Measurements from ENCODE around the gene LPP. TPM values are rescaled to one million over a fixed set of nuclear protein-coding genes. Genes with fewer than 3 reads are reported as not detected.

LPP gene
- polyA plus RNA-seq, 1 donor (not counting 4 experiments of a cell fraction or from before 2014, with no cell fraction given): 16.0 TPM

GRCh38 chr3:188620752-188621151 is 466.8 kb downstream of the LPP start:
- H3K36me3 ChIP-seq (ENCODE audit: control insufficient read depth in 2 of 2, extremely low read depth in 1 of 2, insufficient read depth in 2 of 2, low read length in 2 of 2): no peaks in the 10 kb centered on the region
- TF ChIP-seq EZH2 (IDR thresholded peaks at IDR 0.05; ENCODE audit: low read length) (no peak), CTCF (optimal IDR thresholded peaks at IDR 0.05 in 1 of 3, IDR thresholded peaks at IDR 0.05 in 1 of 3, conservative IDR thresholded peaks at IDR 0.05 in 1 of 3; ENCODE audit: extremely low read depth in 1 of 3, insufficient read depth in 2 of 3, low read length in 3 of 3) (no peak)
- no peak for FAIRE-seq
- no peak overlapping the region for H3K4me3 ChIP-seq (ENCODE audit: control insufficient read depth in 2 of 3, extremely low read depth in 1 of 3, insufficient read depth in 2 of 3, low read depth in 1 of 3, low read length in 3 of 3)
- no peaks in the 10 kb centered on the region for H3K4me1 ChIP-seq (ENCODE audit: control insufficient read depth, extremely low read depth, insufficient read depth, low read length)
- no peaks in the 10 kb centered on the region for H4K20me1 ChIP-seq (ENCODE audit: control insufficient read depth, extremely low read depth, insufficient read depth, low read length)
- no peak overlapping the region for H2AFZ ChIP-seq (ENCODE audit: control insufficient read depth, low read length)
- H3K9ac ChIP-seq (ENCODE audit: control insufficient read depth, extremely low read depth, insufficient read depth, low read length): no peak overlapping the region
- H3K27ac ChIP-seq (ENCODE audit: control insufficient read depth, insufficient read depth, low read length): no peak overlapping the region
- no peak overlapping the region for H3K4me2 ChIP-seq (ENCODE audit: control insufficient read depth, extremely low read depth, insufficient read depth, low read depth, low read length)
- H3K9me3 ChIP-seq (ENCODE audit: control insufficient read depth, low read depth, low read length): no peaks in the 10 kb centered on the region
- DNase-seq (ENCODE audit: low read depth, low spot score): no peak
- no peaks in the 10 kb centered on the region for H3K27me3 ChIP-seq (ENCODE audit: control insufficient read depth, extremely low read depth, insufficient read depth, low read length)
- H3K79me2 ChIP-seq (ENCODE audit: control insufficient read depth, insufficient read depth, low read length): no peaks in the 10 kb centered on the region
- dilution Hi-C loops (cut with MboI; ENCODE audit: extremely low pct_ligation_motif_present, low sequenced_read_pairs): no loop called here
- H3K9me1 ChIP-seq (ENCODE audit: control insufficient read depth, extremely low read depth, insufficient read depth, low read length): no peaks in the 10 kb centered on the region

GRCh38 chr3:188624384-188624783 is 470.4 kb downstream of the LPP start:
- H3K9ac ChIP-seq (ENCODE audit: control insufficient read depth, extremely low read depth, insufficient read depth, low read length): no peak overlapping the region
- DNase-seq (ENCODE audit: low read depth, low spot score) (no peak), FAIRE-seq (no peak)
- no peak overlapping the region for H3K27ac ChIP-seq (ENCODE audit: control insufficient read depth, insufficient read depth, low read length)
- no peak overlapping the region for H3K4me2 ChIP-seq (ENCODE audit: control insufficient read depth, extremely low read depth, insufficient read depth, low read depth, low read length)
- H3K36me3 ChIP-seq (ENCODE audit: control insufficient read depth in 2 of 2, extremely low read depth in 1 of 2, insufficient read depth in 2 of 2, low read length in 2 of 2): no peaks in the 10 kb centered on the region
- H3K79me2 ChIP-seq (ENCODE audit: control insufficient read depth, insufficient read depth, low read length): no peaks in the 10 kb centered on the region
- H3K27me3 ChIP-seq (ENCODE audit: control insufficient read depth, extremely low read depth, insufficient read depth, low read length): no peaks in the 10 kb centered on the region
- dilution Hi-C loops (cut with MboI; ENCODE audit: extremely low pct_ligation_motif_present, low sequenced_read_pairs): no loop called here
- H3K4me1 ChIP-seq (ENCODE audit: control insufficient read depth, extremely low read depth, insufficient read depth, low read length): peaks cover 19% of the 10 kb centered on the region
- H3K9me1 ChIP-seq (ENCODE audit: control insufficient read depth, extremely low read depth, insufficient read depth, low read length): no peaks in the 10 kb centered on the region
- TF ChIP-seq EZH2 (IDR thresholded peaks at IDR 0.05; ENCODE audit: low read length) (no peak), CTCF (optimal IDR thresholded peaks at IDR 0.05 in 1 of 3, IDR thresholded peaks at IDR 0.05 in 1 of 3, conservative IDR thresholded peaks at IDR 0.05 in 1 of 3; ENCODE audit: extremely low read depth in 1 of 3, insufficient read depth in 2 of 3, low read length in 3 of 3) (no peak)
- no peak overlapping the region for H2AFZ ChIP-seq (ENCODE audit: control insufficient read depth, low read length)
- H3K4me3 ChIP-seq (ENCODE audit: control insufficient read depth in 2 of 3, extremely low read depth in 1 of 3, insufficient read depth in 2 of 3, low read depth in 1 of 3, low read length in 3 of 3): no peak overlapping the region
- no peaks in the 10 kb centered on the region for H3K9me3 ChIP-seq (ENCODE audit: control insufficient read depth, low read depth, low read length)
- H4K20me1 ChIP-seq (ENCODE audit: control insufficient read depth, extremely low read depth, insufficient read depth, low read length): no peaks in the 10 kb centered on the region

Data from keratinocyte (primary cell).